Measurements from ENCODE around the gene NEU1. TPM values are rescaled to one million over a fixed set of nuclear protein-coding genes. Genes with fewer than 3 reads are reported as not detected.

The NEU1 gene
- polyA plus RNA-seq, 1 experiment: 39.0 TPM

- ChIA-PET POLR2A (interaction anchor here (0.6 to 1.7 kb wide), 3 partner anchors 56 to 160 kb away, joined by 3 to 4 read pairs (median 3); partner anchors contain the start of gene CLIC1), CTCF (interaction anchor here (1.2 to 4.0 kb wide), 2 partner anchors 55 to 350 kb away, joined by 3 to 44 read pairs; partner anchors contain the start of gene ATP6V1G2)
- Histone ChIP-seq H3K4me3 (ENCODE audit: low read depth, low read length) (peak overlapping the region; percentile 96), H3K27ac (ENCODE audit: low read depth, low read length) (peak overlapping the region; percentile 11), H3K27me3 (ENCODE audit: control insufficient read depth, insufficient read depth, low read length) (no peaks in the 10 kb centered on the region), H3K9me3 (ENCODE audit: control insufficient read depth, insufficient read depth, low read length) (no peaks in the 10 kb centered on the region; the same call in 1 of the 2 replicates)
- DNase-seq (ENCODE audit: low read depth, low spot score): no peak
- no peak for TF ChIP-seq CTCF (IDR thresholded peaks at IDR 0.05; ENCODE audit: low read depth, low read length)
Measured at GRCh38 chr6:31896493-31896855, 33.9 kb upstream of the NEU1 start.

- no peak for TF ChIP-seq CTCF (IDR thresholded peaks at IDR 0.05; ENCODE audit: low read depth, low read length)
- H3K27ac ChIP-seq (ENCODE audit: low read depth, low read length): no peak overlapping the region
- no peak overlapping the region for H3K4me3 ChIP-seq (ENCODE audit: low read depth, low read length)
- no peaks in the 10 kb centered on the region; the same call in 1 of the 2 replicates for H3K9me3 ChIP-seq (ENCODE audit: control insufficient read depth, insufficient read depth, low read length)
- POLR2A ChIA-PET: no interaction called here
- no peak for DNase-seq (ENCODE audit: low read depth, low spot score)
- CTCF ChIA-PET: no interaction called here
- H3K27me3 ChIP-seq (ENCODE audit: control insufficient read depth, insufficient read depth, low read length): no peaks in the 10 kb centered on the region
Measured at GRCh38 chr6:31892821-31893220, 30.2 kb upstream of the NEU1 start.

GRCh38 chr6:31889331-31889972, 26.8 kb upstream of the NEU1 start:
- Histone ChIP-seq H3K27me3 (ENCODE audit: control insufficient read depth, insufficient read depth, low read length) (no peaks in the 10 kb centered on the region), H3K27ac (ENCODE audit: low read depth, low read length) (no peak overlapping the region), H3K9me3 (ENCODE audit: control insufficient read depth, insufficient read depth, low read length) (no peaks in the 10 kb centered on the region; the same call in 1 of the 2 replicates), H3K4me3 (ENCODE audit: low read depth, low read length) (no peak overlapping the region)
- DNase-seq (ENCODE audit: low read depth, low spot score): no peak
- no peak for TF ChIP-seq CTCF (IDR thresholded peaks at IDR 0.05; ENCODE audit: low read depth, low read length)
- CTCF ChIA-PET: interaction anchor here (0.6 to 5.0 kb wide), 8 partner anchors 8 to 269 kb away, joined by 3 to 21 read pairs (median 4); partner anchors contain the start of genes NELFE and SKIC2
- POLR2A ChIA-PET: no interaction called here

GRCh38 chr6:31888276-31889258, 25.9 kb upstream of the NEU1 start:
- no peak for DNase-seq (ENCODE audit: low read depth, low spot score)
- POLR2A ChIA-PET: interaction anchor here (0.6 kb wide), 1 partner anchor 58 kb away, joined by 14 read pairs; no protein-coding TSS in a partner anchor
- no peak overlapping the region for H3K27ac ChIP-seq (ENCODE audit: low read depth, low read length)
- H3K27me3 ChIP-seq (ENCODE audit: control insufficient read depth, insufficient read depth, low read length): no peaks in the 10 kb centered on the region
- peak; percentile 74 for TF ChIP-seq CTCF (IDR thresholded peaks at IDR 0.05; ENCODE audit: low read depth, low read length)
- no peak overlapping the region for H3K4me3 ChIP-seq (ENCODE audit: low read depth, low read length)
- no peaks in the 10 kb centered on the region; the same call in 1 of the 2 replicates for H3K9me3 ChIP-seq (ENCODE audit: control insufficient read depth, insufficient read depth, low read length)
- CTCF ChIA-PET: interaction anchor here (0.8 to 5.0 kb wide), 6 partner anchors 10 to 159 kb away, joined by 3 to 21 read pairs (median 7); partner anchors contain the start of genes NELFE and SKIC2
